Thoracic aorta (tissue), 2 donors: ENCODE data around the gene SNX3. TPM values are rescaled to one million over a fixed set of nuclear protein-coding genes. Genes with fewer than 3 reads are reported as not detected.

Experiments used
- ATAC-seq: fragments of 150-250 bp; one replicate; pipeline ENCODE4 v1.8.0; 2017; ENCODE audit warnings: low read depth; ENCODE audit not compliant: insufficient number of reproducible peaks, low FRiP score
- DNase-seq: peaks from one replicate; pipeline ENCODE4 v3.0.0-alpha.2; 2020; ENCODE audit warnings: low spot score
- H3K27ac ChIP-seq, 2 donors: fragments of 200-600 bp; sonication (generic); 1 replicate in 1 of 2; 2 replicates in 1 of 2; pipeline ENCODE4 v1.5.1; 2016; ENCODE audit warnings: mild to moderate bottlenecking in 2 of 2, moderate library complexity in 2 of 2
- H3K27me3 ChIP-seq: fragments of 200-600 bp; sonication (generic); replicated peaks from 2 replicates; pipeline ENCODE4 v1.6.0; 2016; ENCODE audit warnings: mild to moderate bottlenecking; ENCODE audit not compliant: insufficient read depth
- H3K36me3 ChIP-seq: fragments of 200-600 bp; sonication (generic); one replicate; pipeline ENCODE4 v1.5.1; 2016
- H3K4me1 ChIP-seq, 2 donors: fragments of 200-600 bp; sonication (generic); 1 replicate in 1 of 2; 2 replicates in 1 of 2; pipeline versions ENCODE4 v1.5.1 to v1.6.0; 2016; ENCODE audit warnings: low read depth in 2 of 2, mild to moderate bottlenecking in 1 of 2; ENCODE audit not compliant: control insufficient read depth in 1 of 2
- H3K4me3 ChIP-seq: fragments of 200-600 bp; sonication (generic); 2 replicates; pipeline ENCODE4 v1.5.1; 2016; ENCODE audit warnings: mild to moderate bottlenecking
- H3K9me3 ChIP-seq: fragments of 200-600 bp; sonication (generic); 2 replicates; pipeline ENCODE4 v1.5.1; 2016
- CTCF ChIP-seq: fragments of 200-600 bp; sonication (generic); IDR thresholded peaks from one replicate; pipeline ENCODE4 v1.5.1; 2019; ENCODE audit warnings: antibody characterized with exemption
- total RNA-seq, 2 donors: library from RNA; depleted of rRNA; stranded (reverse); fragments of >200 nt; gene quantifications; one replicate each; pipeline versions ENCODE4 v1.1.0 to v1.2.3, GENCODE V29; 2016

The SNX3 gene
- total RNA-seq, 2 donors from 2014 or later = 110 to 122 TPM

GRCh38 chr6:108228416-108228815, 32.4 kb downstream of the SNX3 start:
- ATAC-seq = no peak
- H3K9me3 ChIP-seq = no peaks in the 10 kb centered on the region
- H3K27ac ChIP-seq = no peak overlapping the region
- H3K36me3 ChIP-seq = no peaks in the 10 kb centered on the region
- H3K4me3 ChIP-seq = no peak overlapping the region
- H3K4me1 ChIP-seq = peaks cover 7 to 14% of the 10 kb centered on the region in 2 donors
- H3K27me3 ChIP-seq = no peaks in the 10 kb centered on the region
- no peak for TF ChIP-seq CTCF
- no peak for DNase-seq

- Histone ChIP-seq H3K27ac (no peak overlapping the region), H3K4me1 (peaks cover 3 to 6% of the 10 kb centered on the region in 2 donors), H3K27me3 (no peaks in the 10 kb centered on the region), H3K4me3 (no peak overlapping the region), H3K36me3 (no peaks in the 10 kb centered on the region), H3K9me3 (no peaks in the 10 kb centered on the region)
- DNase-seq (no peak), ATAC-seq (no peak)
- no peak for TF ChIP-seq CTCF
Observed at GRCh38 chr6:108227290-108227689, 33.5 kb downstream of the SNX3 start.

GRCh38 chr6:108222504-108222903, 38.3 kb downstream of the SNX3 start:
- no peak overlapping the region for H3K4me3 ChIP-seq
- no peak for TF ChIP-seq CTCF
- ATAC-seq (no peak), DNase-seq (no peak)
- no peaks in the 10 kb centered on the region for H3K27me3 ChIP-seq
- no peak overlapping the region for H3K27ac ChIP-seq
- no peaks in the 10 kb centered on the region for H3K4me1 ChIP-seq
- peaks cover 15% of the 10 kb centered on the region for H3K36me3 ChIP-seq
- H3K9me3 ChIP-seq = no peaks in the 10 kb centered on the region

GRCh38 chr6:108222064-108222463, 38.8 kb downstream of the SNX3 start:
- DNase-seq (no peak), ATAC-seq (no peak)
- TF ChIP-seq CTCF = no peak
- peaks cover 15% of the 10 kb centered on the region for H3K36me3 ChIP-seq
- no peaks in the 10 kb centered on the region for H3K9me3 ChIP-seq
- no peaks in the 10 kb centered on the region for H3K27me3 ChIP-seq
- H3K4me3 ChIP-seq = no peak overlapping the region
- no peaks in the 10 kb centered on the region for H3K4me1 ChIP-seq
- H3K27ac ChIP-seq = no peak overlapping the region

GRCh38 chr6:108211671-108212070, 49.2 kb downstream of the SNX3 start:
- TF ChIP-seq CTCF = no peak
- Histone ChIP-seq H3K36me3 (no peaks in the 10 kb centered on the region), H3K4me3 (no peak overlapping the region), H3K27ac (no peak overlapping the region), H3K27me3 (no peaks in the 10 kb centered on the region), H3K9me3 (no peaks in the 10 kb centered on the region), H3K4me1 (no peaks in the 10 kb centered on the region)
- ATAC-seq (no peak), DNase-seq (no peak)
